NCI-H345 (cell line): Measurements from ENCODE around the gene NODAL.
"Not testable (repeated sequence)": the region's sequence is repeated elsewhere in the genome, so short reads cannot be mapped to it uniquely, and the experiment has no call there.

Experiments used
- DNase-seq: peaks from one replicate; lab custom pipeline; 2025; lab: John Stamatoyannopoulos, UW

Gene NODAL

GRCh38 chr10:70441161-70441894, at the start of gene NODAL:
Gene NODAL, minus strand, starts transcription at chr10:70441681. Its CDS starts 14 bp downstream, at chr10:70441667.
- peak; percentile 3 for DNase-seq

- no peak for DNase-seq
Measured at GRCh38 chr10:70490142-70490541, 48.7 kb upstream of the NODAL start.

DNA sequence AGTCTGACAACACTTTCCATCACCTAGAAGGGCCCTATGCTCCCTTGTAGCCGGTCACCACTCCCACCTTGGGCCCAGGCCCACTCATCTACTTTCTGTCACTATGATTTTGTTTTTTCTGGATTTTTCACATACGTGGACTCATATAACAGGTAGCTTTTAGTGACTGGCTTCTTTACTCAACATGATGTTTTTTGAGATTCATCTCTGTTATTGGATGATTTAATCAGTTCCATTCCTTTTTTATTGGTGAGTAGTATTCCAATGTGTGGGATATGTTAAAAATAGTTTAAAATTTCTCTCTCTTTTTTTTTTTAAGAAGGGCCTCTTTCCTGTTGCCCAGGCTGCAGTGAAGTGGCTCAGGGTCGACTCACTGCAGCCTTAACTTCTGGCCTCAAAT, 46.3 kb upstream of the NODAL start:
- no peak for DNase-seq

GRCh38 chr10:70483872-70484271, 42.4 kb upstream of the NODAL start:
- DNase-seq, result not testable (repeated sequence)

DNA sequence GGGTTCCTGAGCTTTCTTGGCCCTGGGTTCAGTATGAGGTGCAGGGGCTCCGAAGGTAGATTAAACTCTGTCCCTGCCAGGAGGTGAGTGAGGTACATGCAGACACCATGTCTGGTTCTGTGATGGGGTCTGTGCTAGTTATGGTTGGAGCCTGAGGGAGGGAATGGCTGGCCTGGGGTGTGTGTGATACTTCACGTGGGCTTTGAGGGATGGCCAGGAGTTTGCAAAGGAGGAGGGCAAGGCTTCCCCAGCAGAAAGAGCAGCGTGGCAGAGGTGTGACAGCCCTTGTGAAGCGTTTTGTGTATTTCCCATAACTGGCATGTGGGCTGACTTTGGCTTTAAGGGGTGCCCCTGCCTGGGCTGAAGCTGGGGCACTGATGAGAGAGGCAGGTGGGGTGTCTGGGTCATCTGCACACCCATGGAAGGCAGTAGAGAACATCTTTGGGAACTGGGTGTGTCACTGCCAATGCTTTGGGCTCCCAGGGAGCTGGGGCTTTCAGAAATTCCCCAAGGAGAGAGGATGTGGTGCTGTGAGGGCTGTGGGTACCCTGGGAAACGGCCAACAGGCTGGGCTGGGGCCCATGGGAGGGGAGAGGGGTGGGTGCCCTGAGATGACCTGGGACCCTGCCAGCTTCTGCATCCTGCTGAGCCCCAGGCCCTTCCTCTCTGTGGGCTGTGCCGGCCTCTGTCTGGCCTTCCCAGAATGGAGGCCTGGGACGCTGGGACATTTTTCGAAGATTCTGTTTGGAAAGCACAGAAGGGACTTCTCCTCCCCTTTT, 41.7 kb upstream of the NODAL start:
- no peak for DNase-seq

DNA sequence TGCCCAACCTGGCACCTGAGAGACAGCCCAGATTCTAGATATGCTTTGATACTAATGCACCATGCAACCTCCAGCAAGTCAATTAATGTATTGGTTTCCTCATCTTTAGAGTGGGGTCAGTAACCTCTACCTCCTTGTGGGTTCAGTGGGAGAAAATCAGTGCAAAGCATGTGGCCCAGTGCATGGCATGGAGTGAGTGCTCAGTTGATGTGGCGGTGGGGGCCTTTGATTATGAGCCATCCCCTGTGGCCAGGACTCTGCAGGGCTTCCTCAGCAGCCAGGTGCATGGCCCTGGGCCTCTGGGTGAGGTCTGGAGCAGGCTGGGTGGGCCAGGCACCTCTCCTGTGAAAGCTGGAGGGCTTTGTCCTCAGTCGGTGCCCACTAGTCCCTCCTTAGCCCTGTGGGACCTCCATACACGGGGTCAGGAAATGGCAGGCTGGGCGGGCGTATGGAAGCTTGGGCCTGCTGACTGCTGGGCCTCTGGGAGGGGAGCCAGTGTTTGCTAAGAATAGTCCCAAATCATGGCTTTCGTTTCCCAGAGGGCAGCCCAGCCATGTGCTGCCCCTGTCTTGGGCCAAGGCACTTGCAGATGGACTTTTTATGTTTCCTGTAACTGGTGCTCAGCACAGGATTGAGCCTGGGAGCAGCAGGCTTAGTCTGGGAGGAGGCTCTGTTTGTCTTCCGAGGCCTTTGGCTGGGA, 40.5 kb upstream of the NODAL start:
- DNase-seq, result no peak

GRCh38 chr10:70481105-70481504, 39.6 kb upstream of the NODAL start:
- DNase-seq, result peak; percentile 33

DNA sequence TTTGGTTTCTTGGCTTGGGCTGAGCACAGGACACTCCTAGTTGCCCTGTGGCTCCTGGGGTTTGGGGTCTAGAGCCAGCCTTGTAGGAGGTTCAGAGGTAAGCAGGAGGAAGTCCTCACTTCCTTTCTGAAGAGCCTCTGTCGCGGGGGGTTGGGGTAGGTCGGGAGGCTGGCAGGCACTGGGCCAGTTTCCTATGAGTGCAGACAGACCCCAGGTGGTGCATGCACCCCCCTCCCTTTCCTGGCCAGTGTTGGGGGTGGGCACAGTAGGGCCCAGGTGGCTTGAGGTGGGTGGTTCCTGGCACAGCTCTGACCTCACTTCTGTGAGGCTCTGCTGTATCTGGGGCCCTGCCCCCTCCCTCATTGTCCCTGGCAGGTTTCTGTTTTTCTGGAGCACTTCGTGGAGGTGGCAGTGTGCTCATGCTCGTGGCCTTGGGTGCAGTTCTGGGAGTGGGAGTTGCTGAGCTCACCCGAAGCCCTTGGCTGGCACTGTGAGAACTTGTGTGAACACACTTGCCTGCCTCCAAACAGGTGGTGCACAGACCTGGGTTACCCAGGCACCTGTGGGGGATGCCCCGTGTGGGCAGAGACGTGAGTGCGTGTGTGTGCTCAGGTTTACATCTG, 38.9 kb upstream of the NODAL start:
- DNase-seq, result no peak

- DNase-seq, result no peak
Measured at GRCh38 chr10:70479626-70480238, 38.3 kb upstream of the NODAL start.

GRCh38 chr10:70479165-70479581, 37.7 kb upstream of the NODAL start:
- no peak for DNase-seq

DNA sequence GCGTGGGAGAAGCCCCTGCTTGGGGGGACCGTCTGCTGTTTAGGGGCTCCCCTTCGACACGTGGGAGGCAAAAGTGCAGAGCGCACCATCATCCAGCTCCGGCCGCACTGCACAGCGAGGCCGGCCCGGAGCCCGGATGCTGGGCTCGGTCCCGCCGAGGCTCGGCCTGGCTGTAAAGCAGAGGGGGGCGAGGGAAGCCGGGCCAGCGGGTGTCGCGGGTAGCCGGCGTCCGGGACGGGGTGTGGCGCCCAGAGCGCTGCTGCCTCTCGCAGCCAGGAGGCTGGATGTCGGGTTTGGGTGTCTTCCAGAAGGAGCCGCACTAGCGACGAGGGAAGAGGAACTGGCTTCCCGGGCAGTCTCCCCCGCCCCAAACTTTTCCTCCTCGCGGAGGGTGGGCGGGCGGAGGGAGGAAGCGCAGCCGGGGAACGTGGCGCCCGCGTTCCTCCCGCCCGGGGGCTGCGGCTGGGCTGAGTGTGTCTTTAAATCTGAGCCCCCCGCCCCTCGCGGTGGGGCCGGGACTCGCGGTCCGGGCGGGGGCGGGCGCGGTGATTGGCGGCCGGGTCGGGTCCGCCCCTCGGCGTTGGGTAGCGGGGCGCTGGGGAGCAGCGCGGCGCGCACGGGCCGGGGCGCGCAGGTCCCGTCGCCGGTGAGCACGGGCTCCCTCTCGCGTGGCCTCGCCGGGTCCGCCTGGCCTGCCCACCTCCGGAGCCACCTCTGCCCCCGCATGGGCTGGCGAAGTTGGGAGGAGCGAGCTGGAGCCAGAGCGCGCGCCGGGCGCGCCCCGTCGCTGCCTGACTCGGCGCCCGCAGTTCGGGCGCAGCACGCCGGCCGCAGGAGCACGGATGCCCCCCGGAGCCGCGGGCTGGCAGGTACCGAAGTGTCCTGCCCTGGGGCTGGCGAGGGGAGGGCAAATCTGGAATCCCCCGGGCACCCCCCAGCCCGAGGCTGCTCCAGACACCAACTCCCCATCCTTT, 37.0 kb upstream of the NODAL start, which contains the start of gene PALD1:
Gene PALD1, plus strand, starts transcription at position 577 of the 974 bp plus-strand sequence. CDS start 47,185 bp downstream, outside the sequence.
- peak; percentile 15 for DNase-seq

- no peak for DNase-seq
Measured at GRCh38 chr10:70477661-70478162, 36.2 kb upstream of the NODAL start.

DNA sequence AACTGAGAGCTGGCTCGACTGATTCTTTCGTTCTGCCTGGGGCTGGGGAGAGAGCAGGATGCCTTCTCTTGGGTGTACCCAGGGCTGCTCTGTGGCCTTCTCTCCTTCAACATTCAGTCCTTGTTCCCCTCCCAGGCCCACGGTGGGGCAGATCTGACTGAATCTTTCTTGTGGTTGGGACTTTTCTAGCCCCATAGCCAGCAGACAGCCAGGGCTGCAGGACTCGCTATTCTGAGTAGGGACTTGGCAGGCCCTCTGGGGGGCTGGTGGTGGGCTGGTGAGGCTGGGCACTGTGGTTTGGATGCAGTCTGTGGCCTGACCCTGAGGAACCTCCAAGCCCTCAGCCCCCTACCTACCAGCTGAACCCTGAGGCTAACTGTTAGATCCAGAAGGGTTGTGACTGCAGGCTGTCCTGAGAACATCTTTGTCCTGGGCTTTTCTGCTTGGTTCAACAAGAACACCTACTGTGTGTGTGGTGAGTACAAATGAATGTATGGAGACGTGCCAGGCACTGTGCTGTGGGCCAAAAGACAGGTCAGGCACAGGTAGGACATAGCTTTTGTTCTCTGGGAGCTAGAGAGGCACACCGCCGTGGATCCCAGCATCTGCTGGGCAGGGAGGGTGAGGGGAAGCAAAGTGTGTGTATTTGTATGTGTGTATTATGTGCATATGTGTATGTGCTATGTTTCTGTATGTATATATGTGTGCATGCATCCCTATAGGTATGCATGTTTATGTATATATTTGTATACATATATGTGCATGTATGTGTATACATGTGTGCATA, 35.0 kb upstream of the NODAL start:
- no peak for DNase-seq

GRCh38 chr10:70475661-70476060, 34.2 kb upstream of the NODAL start:
- no peak for DNase-seq

DNA sequence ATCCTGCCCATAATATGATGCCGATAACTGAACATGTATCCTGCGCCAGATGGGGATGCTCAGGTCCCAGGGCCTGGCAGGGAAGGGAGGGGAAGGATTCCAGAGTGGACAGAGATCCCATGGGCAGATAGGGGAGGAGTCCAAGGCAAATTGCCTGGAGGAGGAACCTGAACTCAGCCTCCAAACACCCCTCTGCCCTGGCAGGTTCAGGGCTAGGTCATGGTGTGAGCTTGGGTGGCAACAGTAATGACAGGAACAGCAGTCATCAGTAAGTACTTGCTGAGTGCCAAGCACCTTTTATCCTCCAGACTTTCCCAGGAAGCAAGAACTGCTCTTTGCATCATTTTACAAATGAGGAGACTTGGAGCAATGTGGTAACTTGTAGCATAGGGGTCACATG, 33.3 kb upstream of the NODAL start:
- DNase-seq, result no peak

DNA sequence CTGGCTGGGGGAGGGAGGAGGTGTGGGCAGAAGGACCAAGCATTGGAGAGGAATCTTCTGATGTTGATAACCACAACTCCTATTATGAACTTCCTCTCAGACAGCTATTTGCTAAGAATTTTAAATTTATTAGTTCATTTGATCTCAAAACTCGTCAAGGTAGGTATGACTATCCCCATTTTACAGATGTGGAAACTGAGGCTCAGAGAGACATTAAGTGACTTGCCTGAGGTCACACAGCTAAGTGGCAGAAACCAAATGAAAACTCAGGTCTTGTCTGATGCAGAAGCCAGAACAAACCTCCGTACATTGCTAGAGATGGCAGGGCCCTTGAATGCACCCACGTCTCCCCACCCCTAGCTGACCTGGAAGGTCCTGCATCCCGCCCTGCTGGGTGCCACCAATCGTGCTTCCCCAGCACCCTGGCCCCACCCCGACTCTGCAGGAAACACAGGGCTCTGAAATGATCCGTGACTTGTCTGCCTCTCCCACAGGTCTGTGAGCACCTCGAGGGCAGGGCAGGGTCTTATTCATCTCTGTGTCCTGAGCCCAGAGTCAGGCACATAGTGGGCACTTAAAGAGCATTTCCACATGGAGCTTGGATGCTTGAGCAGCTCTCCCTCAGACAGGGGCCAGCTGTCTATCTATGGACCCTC, 31.4 kb upstream of the NODAL start:
- no peak for DNase-seq

DNA sequence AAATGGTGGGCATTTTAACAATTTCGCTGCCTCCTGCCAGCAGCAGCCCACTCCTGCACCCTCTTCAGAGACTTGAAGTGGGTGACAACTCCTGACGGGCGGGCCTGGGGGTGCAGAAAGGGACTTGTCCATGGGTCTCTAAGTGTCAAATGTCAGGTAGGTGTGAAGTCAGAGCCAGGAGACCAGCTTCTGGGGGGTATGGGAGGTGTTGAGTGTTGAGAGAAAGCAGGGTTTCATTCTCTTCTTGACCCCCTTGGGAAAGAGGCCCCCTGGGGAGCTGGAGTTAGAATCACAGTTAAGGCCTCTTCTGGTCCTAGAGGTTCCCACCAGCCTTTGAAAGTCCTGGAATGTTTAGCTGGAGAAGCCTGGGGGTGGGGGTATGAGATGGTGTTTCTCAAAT, 25.5 kb upstream of the NODAL start:
- DNase-seq, result no peak

DNA sequence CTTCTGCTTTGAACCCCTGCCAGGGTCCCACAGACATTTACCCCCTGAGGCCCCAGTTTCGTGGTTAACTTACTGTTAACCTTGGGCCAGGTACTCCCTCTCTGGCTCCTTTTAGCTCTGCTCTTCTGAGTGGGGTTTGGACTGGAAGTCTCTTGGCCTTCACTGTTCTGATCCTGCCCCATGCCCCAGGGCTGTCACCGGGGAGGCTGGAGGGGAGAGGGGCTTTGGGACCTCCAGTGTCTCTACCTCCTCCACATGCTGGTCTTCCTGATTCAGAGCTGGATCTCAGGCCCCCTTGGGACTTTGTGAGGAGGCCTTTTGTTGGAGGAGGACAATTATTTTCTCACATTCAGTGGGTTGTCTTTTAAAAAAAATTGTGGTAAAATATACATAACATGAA, 24.4 kb upstream of the NODAL start:
- no peak for DNase-seq

GRCh38 chr10:70465278-70465677, 23.8 kb upstream of the NODAL start:
- DNase-seq, result no peak
